Activated CD8-positive, alpha-beta memory T cell treated with anti-CD3 and anti-CD28 coated beads for 24 hours (primary cell): ENCODE measurements around the gene LRP6.
"Not testable (repeated sequence)": the region's sequence is repeated elsewhere in the genome, so short reads cannot be mapped to it uniquely, and the experiment has no call there.

Experiments used
- DNase-seq: peaks from one replicate; pipeline ENCODE4 v3.0.0-alpha.2; 2020

LRP6 gene

GRCh38 chr12:12171991-12172511 is 94.8 kb downstream of the LRP6 start:
- no peak for DNase-seq

DNA sequence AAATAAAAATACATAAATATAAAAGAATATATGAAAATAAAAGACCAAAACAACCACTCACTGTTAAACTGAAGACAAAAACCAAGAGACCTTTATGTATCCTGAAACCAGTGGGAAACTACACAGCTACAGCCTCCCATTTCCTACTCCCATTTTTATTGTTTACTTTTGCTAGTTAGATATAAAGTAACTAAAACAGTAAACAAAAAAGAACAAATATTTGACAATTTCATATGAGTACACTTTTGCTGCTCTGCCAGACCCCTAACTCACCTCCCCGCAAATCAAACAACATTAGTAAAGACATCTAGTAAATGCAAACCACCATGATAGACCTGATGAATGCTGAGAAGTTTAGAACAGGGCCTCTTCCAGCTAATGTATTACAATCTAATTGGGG is 99.0 kb downstream of the LRP6 start:
- DNase-seq, result no peak

DNA sequence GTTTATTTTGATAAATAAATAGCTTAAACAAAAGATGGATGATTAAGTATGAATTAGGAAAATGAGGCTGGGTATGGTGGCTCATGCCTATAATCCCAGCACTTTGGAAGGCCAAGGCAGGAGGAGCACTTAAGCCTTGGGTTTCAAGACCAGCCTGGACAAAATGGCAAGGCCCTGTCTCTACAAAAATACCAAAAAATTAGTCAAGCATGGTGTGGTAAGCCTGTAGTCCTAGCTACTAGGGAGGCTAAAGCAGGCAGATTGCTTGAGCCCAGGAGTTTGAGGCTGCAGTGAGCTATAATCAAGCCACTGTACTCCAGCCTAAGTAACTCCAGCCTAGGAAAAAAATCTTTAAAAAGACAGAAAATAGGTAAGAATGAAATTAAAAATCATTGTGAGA is 100.1 kb downstream of the LRP6 start:
- DNase-seq, result no peak

GRCh38 chr12:12159988-12160387 is 106.9 kb downstream of the LRP6 start:
- DNase-seq, result no peak

- no peak for DNase-seq
Observed at GRCh38 chr12:12158858-12159257, 108.0 kb downstream of the LRP6 start.

GRCh38 chr12:12157424-12157823 is 109.4 kb downstream of the LRP6 start:
- DNase-seq, result no peak

GRCh38 chr12:12156828-12157227 is 110.0 kb downstream of the LRP6 start:
- DNase-seq, result no peak

GRCh38 chr12:12156116-12156515 is 110.7 kb downstream of the LRP6 start:
- DNase-seq, result no peak

DNA sequence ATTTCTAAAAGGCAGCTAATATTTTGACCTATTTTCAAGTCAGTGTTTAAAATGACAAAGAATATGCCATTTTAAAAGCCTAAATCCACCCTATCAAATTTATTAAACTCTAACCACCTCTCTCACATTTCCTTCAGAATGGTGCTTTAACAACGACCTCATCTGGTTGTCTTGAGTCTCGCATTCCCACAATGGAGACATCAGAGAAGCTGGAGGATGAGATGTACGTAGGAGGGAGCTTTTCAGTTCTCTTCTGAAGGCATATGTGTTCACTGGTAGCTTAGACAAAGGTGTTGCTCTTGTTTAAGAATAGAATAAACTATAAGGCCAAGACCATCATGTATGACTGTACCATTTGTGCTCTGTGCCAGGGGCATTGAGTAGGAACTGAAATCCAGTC is 113.2 kb downstream of the LRP6 start:
- no peak for DNase-seq

DNA sequence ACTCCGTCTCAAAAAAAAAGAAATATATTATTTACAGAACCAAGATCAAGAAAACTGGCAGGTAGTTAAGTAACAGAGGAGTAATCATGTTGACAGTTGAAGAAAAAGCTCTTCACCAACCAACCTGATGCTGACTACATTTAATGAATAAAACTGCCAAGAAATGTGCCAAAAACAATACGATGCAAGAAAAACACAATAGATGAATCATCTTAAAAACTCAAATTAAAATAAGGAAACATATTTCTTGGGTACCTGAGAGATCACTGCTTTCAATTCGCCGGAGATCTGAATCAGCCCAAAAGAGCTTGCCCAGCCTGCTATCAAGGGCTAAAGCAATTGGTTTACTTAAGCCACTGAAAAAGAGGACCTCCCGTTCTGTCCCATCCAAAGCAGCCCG is 119.7 kb downstream of the LRP6 start:
- no peak for DNase-seq

DNA sequence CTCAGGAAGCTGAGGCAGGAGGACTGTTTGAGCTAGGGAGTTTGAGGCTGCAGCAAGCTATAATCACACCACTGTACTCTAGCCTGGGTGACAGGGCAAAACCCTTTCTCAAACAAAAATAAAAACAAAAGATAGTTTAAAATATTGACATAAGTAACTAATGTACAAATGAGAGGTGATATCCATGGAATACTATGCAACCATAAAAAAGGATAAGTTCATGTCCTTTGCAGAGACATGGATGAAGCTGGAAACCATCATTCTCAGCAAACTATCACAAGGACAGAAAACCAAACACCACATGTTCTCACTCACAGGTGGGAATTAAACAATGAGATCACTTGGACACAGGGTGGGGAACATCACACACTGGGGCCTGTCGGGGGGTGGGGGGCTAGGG is 122.3 kb downstream of the LRP6 start:
- DNase-seq, result not testable (repeated sequence)

DNA sequence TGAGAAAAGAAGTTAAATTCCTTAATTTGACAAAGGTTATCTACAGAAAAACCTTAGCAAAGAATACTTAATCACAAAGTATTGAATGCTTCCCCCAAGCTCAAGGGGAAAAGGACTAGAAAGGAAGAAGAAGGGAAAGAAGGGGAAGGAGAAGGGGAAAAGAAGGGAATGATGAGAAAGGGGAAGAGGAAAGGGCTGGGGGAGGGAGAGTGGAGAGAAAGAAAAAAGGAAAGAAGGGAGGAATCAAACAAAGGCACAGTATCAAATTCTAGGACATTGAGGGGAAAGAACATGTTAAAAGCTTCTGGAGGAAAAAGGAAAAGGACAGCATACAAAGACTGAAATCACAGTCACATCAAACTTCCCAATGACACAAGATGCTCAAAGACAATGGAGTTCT is 125.8 kb downstream of the LRP6 start:
- DNase-seq, result no peak

- DNase-seq, result no peak
Observed at GRCh38 chr12:12138203-12139154, 128.4 kb downstream of the LRP6 start.

DNA sequence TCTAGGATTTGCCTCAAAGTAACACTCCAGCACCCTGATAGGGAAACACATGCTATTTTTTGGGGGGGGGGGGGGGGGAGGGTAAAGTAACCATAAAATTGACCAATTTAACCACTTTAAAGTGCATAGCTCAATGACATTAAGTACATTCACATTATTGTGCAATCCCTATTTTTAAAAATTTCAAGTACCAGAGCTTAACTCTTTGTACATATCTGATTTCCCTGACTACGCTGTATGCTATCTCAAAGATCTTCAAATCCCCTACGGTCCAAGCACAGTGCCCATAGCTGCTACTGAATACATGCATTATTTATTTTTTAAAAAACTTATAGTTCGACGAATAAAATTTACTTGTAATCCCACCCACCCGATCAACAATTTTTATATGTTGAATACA is 133.1 kb downstream of the LRP6 start:
- DNase-seq, result no peak

DNA sequence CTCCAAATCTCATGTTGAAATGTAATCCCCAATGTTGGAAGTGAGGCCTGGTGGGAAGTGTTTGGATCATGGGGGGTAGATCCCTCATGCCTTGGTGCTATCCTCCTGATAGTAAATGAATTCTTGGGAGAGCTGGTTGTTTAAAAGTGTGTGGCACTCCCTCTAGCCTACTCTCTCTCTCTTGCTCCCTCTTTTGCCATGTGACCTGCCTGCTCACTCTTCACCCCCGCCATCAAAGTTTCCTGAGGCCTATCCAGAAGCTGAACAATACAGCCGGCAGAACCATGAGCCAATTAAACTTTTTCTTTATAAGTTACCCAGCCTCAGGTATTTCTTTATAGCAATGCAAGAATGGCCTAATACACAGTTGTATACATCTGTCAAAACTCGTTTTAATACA is 133.6 kb downstream of the LRP6 start:
- DNase-seq, result no peak

- no peak for DNase-seq
Observed at GRCh38 chr12:12128670-12129069, 138.2 kb downstream of the LRP6 start.

DNA sequence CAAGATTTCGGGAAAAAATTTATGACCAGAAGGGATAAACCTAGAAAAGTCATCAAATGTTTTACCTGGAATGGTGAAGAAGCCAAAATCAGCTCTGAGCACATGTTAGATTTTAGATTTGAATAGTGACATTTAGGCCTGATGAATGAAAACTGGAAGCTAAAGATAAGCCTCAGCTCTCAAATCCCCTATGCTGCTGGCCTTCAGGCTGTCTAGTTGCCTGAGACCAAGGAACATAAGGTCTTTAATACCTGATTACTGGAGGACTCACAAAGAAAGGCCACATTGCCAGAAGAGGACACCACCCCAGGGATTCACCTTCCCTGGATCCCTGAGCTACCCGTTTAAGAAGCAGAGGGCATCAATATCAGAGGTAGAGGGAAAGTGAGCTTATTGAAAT is 139.5 kb downstream of the LRP6 start:
- DNase-seq, result no peak

GRCh38 chr12:12126551-12126950 is 140.3 kb downstream of the LRP6 start:
- no peak for DNase-seq

DNA sequence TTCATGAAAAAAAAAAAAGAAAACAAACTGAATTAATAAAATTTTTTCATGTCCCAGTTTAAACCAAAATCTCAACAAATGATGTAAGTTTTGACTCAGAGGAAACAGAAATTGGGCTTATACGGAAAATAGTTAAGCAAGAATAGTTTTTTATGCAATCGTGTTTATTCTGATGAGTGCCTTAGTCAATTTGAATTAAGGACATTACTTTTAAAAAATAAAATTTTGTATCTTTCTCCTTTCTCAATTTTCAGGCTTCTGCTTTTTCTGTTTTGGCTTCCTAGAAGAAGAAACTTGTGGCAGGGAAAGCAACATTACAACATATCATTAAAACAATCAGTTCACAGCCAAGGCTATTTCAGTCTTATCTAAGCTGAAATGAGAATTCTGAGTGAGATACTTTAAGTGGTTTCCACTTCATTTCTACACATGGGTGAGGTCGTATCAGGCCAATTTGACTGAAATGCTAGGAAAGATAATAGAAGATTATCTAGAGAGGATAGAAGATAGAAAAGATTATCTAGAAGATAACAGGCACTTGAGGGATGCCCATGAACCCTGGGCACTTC is 143.7 kb downstream of the LRP6 start:
- no peak for DNase-seq

DNA sequence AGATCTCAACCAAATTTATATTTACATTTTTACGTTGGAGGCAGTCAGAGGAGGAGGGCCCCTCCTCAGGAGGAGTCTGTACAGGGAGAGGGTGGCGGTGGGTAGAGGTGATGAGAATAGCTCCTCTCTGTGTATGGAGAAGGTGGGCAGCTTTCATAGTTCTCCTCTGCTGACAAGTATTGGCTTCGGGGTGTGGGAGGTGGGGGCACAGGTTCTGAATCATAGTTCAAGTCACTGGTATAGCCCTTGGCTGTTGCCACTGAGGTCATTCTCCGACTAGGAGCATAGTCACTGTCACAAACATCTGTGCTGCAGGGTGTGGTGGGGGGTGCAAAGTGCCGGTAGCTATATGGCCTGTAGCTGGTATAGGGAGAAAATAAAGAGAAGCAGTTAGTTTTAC is 145.8 kb downstream of the LRP6 start:
- DNase-seq, result no peak

- no peak for DNase-seq
Observed at GRCh38 chr12:12116677-12117076, 150.2 kb downstream of the LRP6 start.

DNA sequence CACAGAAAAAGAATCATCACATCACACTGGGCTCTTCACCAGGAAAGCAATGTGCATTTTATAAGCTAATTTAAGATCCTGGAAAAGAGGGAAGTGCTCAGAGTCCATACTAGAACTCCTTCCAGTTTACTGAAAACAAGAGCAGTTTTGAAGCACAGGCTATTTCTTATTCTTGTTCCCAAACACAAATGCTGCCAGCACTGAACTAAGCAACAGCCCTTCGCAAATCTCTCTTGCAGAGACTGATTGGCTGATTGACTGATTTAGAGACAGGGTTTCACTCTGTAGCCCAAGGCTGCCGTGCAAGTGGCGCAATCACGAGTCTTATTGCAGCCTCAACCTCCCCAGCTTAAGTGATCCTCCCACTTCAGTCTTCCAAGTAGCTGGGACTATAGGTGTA is 151.3 kb downstream of the LRP6 start:
- DNase-seq, result no peak

DNA sequence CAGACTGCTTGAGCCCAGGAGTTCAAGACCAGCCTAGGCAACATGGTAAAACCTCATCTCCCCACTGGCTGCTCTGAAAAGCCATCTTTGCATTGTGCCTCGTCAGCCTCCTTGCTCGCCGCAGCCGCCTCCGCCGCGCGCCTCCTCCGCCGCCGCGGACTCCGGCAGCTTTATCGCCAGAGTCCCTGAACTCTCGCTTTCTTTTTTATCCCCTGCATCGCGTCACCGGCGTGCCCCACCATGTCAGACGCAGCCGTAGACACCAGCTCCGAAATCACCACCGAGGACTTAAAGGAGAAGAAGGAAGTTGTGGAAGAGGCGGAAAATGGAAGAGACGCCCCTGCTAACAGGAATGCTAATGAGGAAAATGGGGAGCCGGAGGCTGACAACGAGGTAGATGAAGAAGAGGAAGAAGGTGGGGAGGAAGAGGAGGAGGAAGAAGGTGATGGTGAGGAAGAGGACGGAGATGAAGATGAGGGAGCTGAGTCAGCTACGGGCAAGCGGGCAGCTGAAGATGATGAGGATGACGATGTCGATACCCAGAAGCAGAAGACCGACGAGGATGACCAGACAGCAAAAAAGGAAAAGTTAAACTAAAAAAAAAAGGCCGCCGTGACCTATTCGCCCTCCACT is 155.8 kb downstream of the LRP6 start:
- not testable (repeated sequence) for DNase-seq
